HG03432 (cell line): Measurements from ENCODE around the gene VPS26A.

Experiments
- ATAC-seq: cut with Tn5 transposase; IDR thresholded peaks from one replicate; pipeline ENCODE4 v1.9.1; 2021; ENCODE audit warnings: mild to moderate bottlenecking, moderate library complexity; ENCODE audit not compliant: unreplicated experiment

Gene VPS26A

GRCh38 chr10:69218831-69219230, 94.9 kb downstream of the VPS26A start:
- ATAC-seq = no peak

- no peak for ATAC-seq
Measured at GRCh38 chr10:69220041-69220451, 96.1 kb downstream of the VPS26A start, which contains the start of gene HKDC1. HKDC1 (plus strand) TSS chr10:69220332; CDS start chr10:69220436, 104 bp downstream.

- no peak for ATAC-seq
Measured at GRCh38 chr10:69220507-69220906, 96.5 kb downstream of the VPS26A start.
